Fibroblast of pulmonary artery (primary cell): ENCODE data around the gene CCNC.
A peak's percentile ranks its signal among the peaks of the same experiment; 100 is the strongest.

Experiments used
- DNase-seq: peaks from one replicate; pipeline ENCODE4 v3.0.0-alpha.2; 2010; ENCODE audit warnings: low read depth
- H3K4me3 ChIP-seq: replicated peaks from 2 replicates; pipeline ENCODE4 v1.5.1; 2011; ENCODE audit warnings: low read depth, mild to moderate bottlenecking, control low read depth, low read length, moderate library complexity
- TF ChIP-seq, protein P1 (sequence below): IDR thresholded peaks from 2 replicates; pipeline ENCODE4 v1.5.1; 2011; ENCODE audit warnings: mild to moderate bottlenecking, control low read depth, low read length, inconsistent platforms; ENCODE audit errors: missing control alignments

CCNC gene

DNA sequence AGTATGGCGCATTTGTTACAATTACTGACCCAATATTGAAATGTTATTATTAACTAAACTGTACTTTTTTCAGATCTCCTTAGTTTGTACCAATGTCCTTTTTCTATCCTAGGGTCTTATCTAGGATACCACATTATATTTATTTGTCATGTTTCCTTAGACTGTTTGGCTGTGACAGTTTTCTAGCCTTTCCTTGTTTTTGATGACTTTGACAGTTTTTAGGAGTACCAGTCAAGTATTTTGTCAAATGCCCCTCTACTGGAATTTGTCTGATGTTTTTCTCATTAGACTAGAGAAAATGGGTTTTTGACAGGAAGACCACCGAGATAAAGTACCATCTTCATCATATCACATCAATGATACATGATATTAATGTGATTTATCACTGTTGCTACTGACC, 14.6 kb downstream of the CCNC start:
- TF ChIP-seq, protein P1, sequence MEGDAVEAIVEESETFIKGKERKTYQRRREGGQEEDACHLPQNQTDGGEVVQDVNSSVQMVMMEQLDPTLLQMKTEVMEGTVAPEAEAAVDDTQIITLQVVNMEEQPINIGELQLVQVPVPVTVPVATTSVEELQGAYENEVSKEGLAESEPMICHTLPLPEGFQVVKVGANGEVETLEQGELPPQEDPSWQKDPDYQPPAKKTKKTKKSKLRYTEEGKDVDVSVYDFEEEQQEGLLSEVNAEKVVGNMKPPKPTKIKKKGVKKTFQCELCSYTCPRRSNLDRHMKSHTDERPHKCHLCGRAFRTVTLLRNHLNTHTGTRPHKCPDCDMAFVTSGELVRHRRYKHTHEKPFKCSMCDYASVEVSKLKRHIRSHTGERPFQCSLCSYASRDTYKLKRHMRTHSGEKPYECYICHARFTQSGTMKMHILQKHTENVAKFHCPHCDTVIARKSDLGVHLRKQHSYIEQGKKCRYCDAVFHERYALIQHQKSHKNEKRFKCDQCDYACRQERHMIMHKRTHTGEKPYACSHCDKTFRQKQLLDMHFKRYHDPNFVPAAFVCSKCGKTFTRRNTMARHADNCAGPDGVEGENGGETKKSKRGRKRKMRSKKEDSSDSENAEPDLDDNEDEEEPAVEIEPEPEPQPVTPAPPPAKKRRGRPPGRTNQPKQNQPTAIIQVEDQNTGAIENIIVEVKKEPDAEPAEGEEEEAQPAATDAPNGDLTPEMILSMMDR: no peak
- no peak overlapping the region for H3K4me3 ChIP-seq
- no peak for DNase-seq

DNA sequence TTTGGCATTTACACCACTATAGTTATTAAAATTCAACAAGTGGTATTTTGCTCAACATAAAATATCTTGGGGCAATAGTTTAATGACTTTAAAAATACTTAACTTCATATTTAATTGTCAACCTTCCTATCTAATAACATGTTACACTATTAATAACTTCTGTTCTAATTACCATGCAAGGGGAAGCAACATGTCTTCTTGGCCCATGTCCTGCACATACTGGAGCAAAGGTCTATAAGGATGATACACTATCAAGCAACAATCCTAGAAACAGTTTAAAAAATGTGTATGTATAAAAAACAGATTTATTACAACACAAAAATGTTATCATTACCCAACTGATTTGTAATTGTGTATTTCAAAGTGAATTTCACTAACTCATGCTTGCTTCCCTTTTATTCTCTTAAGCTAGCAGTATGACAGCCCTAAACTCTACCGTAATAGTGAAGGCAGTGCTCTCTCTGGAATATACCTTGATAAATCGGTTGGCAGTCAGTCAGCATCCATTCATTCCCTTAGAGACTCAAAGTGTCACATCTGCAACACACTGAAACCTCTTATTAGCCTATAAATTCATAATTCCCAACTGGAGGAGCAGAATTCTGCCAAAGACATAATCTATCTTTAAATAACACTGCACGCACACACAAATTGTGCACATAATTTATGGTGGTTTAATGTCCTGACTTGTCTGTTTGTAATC, 18.3 kb downstream of the CCNC start:
- TF ChIP-seq, protein P1: no peak
- DNase-seq: no peak
- H3K4me3 ChIP-seq: no peak overlapping the region

DNA sequence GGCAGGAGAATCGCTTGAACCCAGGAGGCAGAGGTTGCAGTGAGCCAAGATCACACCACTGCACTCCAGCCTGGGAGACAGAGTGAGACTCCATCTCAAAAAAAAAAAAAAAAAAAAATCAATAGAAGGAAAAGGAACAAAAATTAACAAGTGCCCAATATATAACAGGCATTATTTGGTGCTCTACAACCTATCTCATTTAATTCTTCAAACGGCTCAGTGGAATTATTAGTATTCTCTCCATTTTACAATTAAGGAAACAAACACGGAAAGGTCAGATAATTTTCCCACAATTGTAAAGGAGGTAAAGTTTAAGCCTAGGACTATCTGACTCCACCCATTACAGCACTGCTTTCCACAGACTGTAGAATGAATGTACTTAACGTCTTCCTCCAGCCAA, 19.8 kb downstream of the CCNC start:
- TF ChIP-seq, protein P1: no peak
- no peak overlapping the region for H3K4me3 ChIP-seq
- no peak for DNase-seq

DNA sequence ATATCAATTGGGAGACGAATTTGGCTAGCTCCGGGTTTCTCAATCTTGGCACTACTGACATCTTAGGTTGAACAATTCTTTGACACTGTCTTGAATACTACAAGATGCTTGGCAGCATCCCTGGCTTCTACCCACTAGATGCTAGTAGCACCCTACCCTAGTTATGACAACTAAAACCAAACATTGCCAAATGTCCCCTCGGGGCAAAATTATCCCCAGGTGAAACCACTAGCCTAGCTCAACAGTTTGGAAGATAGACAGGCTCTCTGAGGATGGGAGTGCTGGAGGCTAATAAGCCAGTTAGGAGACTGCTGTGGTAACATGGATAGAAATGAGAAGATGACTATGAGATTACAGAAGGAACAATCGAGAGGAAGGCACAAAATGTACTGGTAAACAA, 20.9 kb downstream of the CCNC start:
- TF ChIP-seq, protein P1: no peak
- DNase-seq: no peak
- H3K4me3 ChIP-seq: no peak overlapping the region

DNA sequence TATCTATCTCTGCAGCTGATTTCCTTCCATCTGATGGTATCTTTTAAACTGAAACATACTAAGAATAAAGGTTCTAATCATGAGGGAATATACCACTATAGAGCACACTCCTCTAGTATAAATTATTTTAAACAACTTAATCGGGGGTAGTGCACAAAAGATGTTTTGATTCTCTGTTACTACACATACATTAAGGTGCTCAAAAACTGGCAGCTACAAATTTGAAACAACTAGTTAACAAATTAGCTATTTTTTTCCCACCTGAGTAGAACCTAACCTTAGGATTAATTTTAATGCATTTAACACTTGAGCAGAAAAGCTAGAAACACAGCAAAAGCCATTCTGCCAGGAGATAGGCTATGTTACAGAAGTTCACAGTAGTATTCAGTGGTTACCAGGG, 23.0 kb downstream of the CCNC start:
- TF ChIP-seq, protein P1: no peak
- no peak for DNase-seq
- no peak overlapping the region for H3K4me3 ChIP-seq

DNA sequence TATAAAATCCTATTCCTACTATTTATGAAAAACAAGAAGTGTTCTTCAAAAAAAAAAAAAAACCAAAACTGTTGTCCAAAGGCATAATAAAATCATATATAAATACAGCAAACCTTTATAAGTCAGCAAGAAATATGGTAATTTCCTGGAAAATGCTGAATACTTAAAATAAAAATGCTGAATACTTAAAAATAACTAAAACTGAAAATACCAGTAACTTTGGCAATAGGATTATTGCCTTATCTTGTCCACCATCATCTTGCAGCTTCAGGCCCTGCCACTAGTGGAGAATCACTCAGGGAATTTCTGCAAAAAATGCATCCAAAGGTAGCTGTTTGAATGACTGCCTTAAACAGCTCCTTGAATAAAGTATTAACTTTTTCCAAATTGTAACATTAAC, 24.5 kb downstream of the CCNC start:
- TF ChIP-seq, protein P1: peak; percentile 5
- DNase-seq: no peak
- H3K4me3 ChIP-seq: no peak overlapping the region

DNA sequence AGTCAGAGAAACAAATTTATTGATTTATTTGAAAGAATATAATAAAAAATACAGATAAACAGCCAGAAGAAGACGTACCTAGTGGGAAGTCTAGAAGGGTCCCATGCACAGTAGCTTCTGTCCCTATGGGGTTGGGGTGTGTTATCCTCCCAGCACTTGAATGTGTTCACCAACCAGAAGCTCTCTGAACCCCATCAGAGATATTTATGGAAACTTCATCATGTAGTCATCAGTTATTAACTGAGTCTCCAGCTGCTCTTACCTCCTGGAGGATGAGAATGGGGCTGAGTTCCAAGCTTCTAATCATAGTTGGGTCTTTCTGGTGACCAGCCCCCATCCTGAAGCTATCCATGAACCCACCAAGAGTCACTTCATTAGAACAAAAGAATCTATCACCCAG, 37.8 kb downstream of the CCNC start:
- no peak for DNase-seq

More for the DNA sequence above, 37.8 kb downstream of the CCNC start:
- TF ChIP-seq, protein P1: no peak
- no peak overlapping the region for H3K4me3 ChIP-seq
